ENCODE data around the gene DPY19L1.

- TF ChIP-seq POLR2AphosphoS5 (IDR thresholded peaks at IDR 0.05; ENCODE audit: insufficient read depth, low read depth, low read length): no peak
- TF ChIP-seq, protein P1, sequence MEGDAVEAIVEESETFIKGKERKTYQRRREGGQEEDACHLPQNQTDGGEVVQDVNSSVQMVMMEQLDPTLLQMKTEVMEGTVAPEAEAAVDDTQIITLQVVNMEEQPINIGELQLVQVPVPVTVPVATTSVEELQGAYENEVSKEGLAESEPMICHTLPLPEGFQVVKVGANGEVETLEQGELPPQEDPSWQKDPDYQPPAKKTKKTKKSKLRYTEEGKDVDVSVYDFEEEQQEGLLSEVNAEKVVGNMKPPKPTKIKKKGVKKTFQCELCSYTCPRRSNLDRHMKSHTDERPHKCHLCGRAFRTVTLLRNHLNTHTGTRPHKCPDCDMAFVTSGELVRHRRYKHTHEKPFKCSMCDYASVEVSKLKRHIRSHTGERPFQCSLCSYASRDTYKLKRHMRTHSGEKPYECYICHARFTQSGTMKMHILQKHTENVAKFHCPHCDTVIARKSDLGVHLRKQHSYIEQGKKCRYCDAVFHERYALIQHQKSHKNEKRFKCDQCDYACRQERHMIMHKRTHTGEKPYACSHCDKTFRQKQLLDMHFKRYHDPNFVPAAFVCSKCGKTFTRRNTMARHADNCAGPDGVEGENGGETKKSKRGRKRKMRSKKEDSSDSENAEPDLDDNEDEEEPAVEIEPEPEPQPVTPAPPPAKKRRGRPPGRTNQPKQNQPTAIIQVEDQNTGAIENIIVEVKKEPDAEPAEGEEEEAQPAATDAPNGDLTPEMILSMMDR (IDR thresholded peaks at IDR 0.05; ENCODE audit: extremely low read depth in 1 of 2, insufficient read depth in 1 of 2, low read depth in 1 of 2, low read length in 2 of 2): no peak
- no peak for TF ChIP-seq EZH2 (IDR thresholded peaks at IDR 0.05; ENCODE audit: borderline replicate concordance, low read depth, low read length, severe bottlenecking)
- no peak for TF ChIP-seq POLR2A (IDR thresholded peaks at IDR 0.05; ENCODE audit: low read depth, low read length)
- no peak for TF ChIP-seq MYC (IDR thresholded peaks at IDR 0.05; ENCODE audit: low read depth, low read length)
- TF ChIP-seq JUN (IDR thresholded peaks at IDR 0.05; ENCODE audit: borderline replicate concordance, insufficient read depth, insufficient read length, low read depth): no peak
- TF ChIP-seq GATA2 (IDR thresholded peaks at IDR 0.05; ENCODE audit: insufficient read depth, insufficient read length, low read depth, low read length): no peak
- no peak for TF ChIP-seq FOS (IDR thresholded peaks at IDR 0.05; ENCODE audit: borderline replicate concordance, insufficient read depth, low read length)
Measured at GRCh38 chr7:35019801-35020200, 17.5 kb downstream of the DPY19L1 start.
